Body of pancreas (tissue), 4 donors: ENCODE results near the gene RNF166.

Source experiments
- POLR2A ChIP-seq, 3 donors: fragments of 450-650 bp; IDR thresholded peaks; one replicate each; pipeline ENCODE4 v1.6.1; 2016; ENCODE audit warnings: antibody characterized with exemption in 3 of 3, mild to moderate bottlenecking in 2 of 3
- TF ChIP-seq, protein P1 (sequence below), 7 experiments: fragments of 450-650 bp in 4 of 7; fragments of 200-600 bp in 3 of 7; sonication (generic) in 3 of 7; IDR thresholded peaks; one replicate each; pipeline ENCODE4 v1.5.1; 2016 to 2019; ENCODE audit warnings: antibody characterized with exemption in 7 of 7

DNA sequence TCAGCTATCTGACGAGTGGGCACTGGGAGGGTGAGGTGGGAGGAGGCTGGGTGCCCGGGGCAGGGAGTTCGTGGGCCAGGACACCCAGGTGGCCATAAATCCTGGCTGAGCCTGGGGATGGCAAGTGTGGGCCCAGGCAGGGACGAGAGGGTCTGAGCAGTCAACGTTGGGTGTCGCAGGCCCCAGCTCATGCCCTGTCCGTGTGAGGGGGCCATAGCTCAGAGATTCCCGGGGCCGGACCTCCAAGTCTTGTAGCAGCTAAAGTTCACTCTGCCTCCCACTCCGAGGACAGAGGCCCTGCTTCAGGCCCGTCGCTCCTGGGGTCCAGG is 34.5 kb upstream of the RNF166 start:
- TF ChIP-seq, protein P1, sequence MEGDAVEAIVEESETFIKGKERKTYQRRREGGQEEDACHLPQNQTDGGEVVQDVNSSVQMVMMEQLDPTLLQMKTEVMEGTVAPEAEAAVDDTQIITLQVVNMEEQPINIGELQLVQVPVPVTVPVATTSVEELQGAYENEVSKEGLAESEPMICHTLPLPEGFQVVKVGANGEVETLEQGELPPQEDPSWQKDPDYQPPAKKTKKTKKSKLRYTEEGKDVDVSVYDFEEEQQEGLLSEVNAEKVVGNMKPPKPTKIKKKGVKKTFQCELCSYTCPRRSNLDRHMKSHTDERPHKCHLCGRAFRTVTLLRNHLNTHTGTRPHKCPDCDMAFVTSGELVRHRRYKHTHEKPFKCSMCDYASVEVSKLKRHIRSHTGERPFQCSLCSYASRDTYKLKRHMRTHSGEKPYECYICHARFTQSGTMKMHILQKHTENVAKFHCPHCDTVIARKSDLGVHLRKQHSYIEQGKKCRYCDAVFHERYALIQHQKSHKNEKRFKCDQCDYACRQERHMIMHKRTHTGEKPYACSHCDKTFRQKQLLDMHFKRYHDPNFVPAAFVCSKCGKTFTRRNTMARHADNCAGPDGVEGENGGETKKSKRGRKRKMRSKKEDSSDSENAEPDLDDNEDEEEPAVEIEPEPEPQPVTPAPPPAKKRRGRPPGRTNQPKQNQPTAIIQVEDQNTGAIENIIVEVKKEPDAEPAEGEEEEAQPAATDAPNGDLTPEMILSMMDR (IDR thresholded peaks at IDR 0.05): no peak
- no peak for TF ChIP-seq POLR2A (IDR thresholded peaks at IDR 0.05)
